ENCODE measurements around the gene ERGIC3. TPM values are rescaled to one million over a fixed set of nuclear protein-coding genes. Genes with fewer than 3 reads are reported as not detected.
A peak's percentile ranks its signal among the peaks of the same experiment; 100 is the strongest.
"Not testable (repeated sequence)": the region's sequence is repeated elsewhere in the genome, so short reads cannot be mapped to it uniquely, and the experiment has no call there.

ERGIC3 gene
- total RNA-seq, 1 donor from 2014 or later = 328 TPM

- Histone ChIP-seq H3K4me1 (ENCODE audit: control insufficient read depth in 3 of 3, insufficient read depth in 3 of 3, low read length in 3 of 3) (peaks cover 0 to 8% (median 7%) of the 10 kb centered on the region in 3 donors), H3K27me3 (ENCODE audit: control insufficient read depth in 3 of 3, insufficient read depth in 3 of 3, low read length in 3 of 3) (no peaks in the 10 kb centered on the region), H3K27ac (ENCODE audit: low read depth, low read length) (no peak overlapping the region), H3K36me3 (ENCODE audit: control insufficient read depth in 3 of 3, insufficient read depth in 3 of 3, low read length in 3 of 3) (peaks cover 7 to 16% (median 12%) of the 10 kb centered on the region in 3 donors), H3K4me3 (ENCODE audit: low read length in 3 of 3) (no peak overlapping the region), H3K9me3 (ENCODE audit: control insufficient read depth in 3 of 3, low read length in 3 of 3) (no peaks in the 10 kb centered on the region), H3K9ac (ENCODE audit: low read depth in 1 of 3, low read length in 3 of 3) (no peak overlapping the region)
These were observed 24.8 kb upstream of the ERGIC3 start for GRCh38 chr20:35517125-35517524.

DNA sequence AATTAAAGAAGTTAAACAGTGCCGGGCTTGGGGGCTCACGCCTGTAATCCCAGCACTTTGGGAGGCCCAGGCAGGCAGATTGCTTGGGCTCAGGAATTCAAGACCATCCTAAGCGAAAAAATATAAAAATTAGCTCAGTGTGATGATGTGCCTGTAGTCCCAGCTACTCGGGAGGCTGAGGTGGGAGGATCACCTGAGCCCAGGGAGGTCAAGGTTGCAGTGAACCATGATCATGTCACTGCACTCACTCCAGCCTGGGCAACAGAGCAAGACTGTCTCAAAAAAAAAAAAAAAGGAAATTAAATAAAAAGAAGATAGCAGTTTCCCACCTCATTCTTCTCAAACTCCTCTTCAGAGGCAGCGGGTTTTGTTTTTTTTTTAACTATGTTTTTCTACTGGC, 24.1 kb upstream of the ERGIC3 start:
- not testable (repeated sequence) for H3K27ac ChIP-seq (ENCODE audit: low read depth, low read length); H3K27me3 ChIP-seq (ENCODE audit: control insufficient read depth in 3 of 3, insufficient read depth in 3 of 3, low read length in 3 of 3); H3K36me3 ChIP-seq (ENCODE audit: control insufficient read depth in 3 of 3, insufficient read depth in 3 of 3, low read length in 3 of 3); H3K9ac ChIP-seq (ENCODE audit: low read depth in 1 of 3, low read length in 3 of 3); H3K9me3 ChIP-seq (ENCODE audit: control insufficient read depth in 3 of 3, low read length in 3 of 3); H3K4me1 ChIP-seq (ENCODE audit: control insufficient read depth in 3 of 3, insufficient read depth in 3 of 3, low read length in 3 of 3); H3K4me3 ChIP-seq (ENCODE audit: low read length in 3 of 3)

- Histone ChIP-seq H3K4me1 (ENCODE audit: control insufficient read depth in 3 of 3, insufficient read depth in 3 of 3, low read length in 3 of 3) (peaks cover 0 to 8% (median 7%) of the 10 kb centered on the region in 3 donors), H3K4me3 (ENCODE audit: low read length in 3 of 3) (no peak overlapping the region), H3K9me3 (ENCODE audit: control insufficient read depth in 3 of 3, low read length in 3 of 3) (no peaks in the 10 kb centered on the region), H3K9ac (ENCODE audit: low read depth in 1 of 3, low read length in 3 of 3) (no peak overlapping the region), H3K27ac (ENCODE audit: low read depth, low read length) (no peak overlapping the region), H3K27me3 (ENCODE audit: control insufficient read depth in 3 of 3, insufficient read depth in 3 of 3, low read length in 3 of 3) (no peaks in the 10 kb centered on the region), H3K36me3 (ENCODE audit: control insufficient read depth in 3 of 3, insufficient read depth in 3 of 3, low read length in 3 of 3) (peaks cover 4 to 6% (median 5%) of the 10 kb centered on the region in 3 donors)
These were observed 22.9 kb upstream of the ERGIC3 start for GRCh38 chr20:35518955-35519354.

DNA sequence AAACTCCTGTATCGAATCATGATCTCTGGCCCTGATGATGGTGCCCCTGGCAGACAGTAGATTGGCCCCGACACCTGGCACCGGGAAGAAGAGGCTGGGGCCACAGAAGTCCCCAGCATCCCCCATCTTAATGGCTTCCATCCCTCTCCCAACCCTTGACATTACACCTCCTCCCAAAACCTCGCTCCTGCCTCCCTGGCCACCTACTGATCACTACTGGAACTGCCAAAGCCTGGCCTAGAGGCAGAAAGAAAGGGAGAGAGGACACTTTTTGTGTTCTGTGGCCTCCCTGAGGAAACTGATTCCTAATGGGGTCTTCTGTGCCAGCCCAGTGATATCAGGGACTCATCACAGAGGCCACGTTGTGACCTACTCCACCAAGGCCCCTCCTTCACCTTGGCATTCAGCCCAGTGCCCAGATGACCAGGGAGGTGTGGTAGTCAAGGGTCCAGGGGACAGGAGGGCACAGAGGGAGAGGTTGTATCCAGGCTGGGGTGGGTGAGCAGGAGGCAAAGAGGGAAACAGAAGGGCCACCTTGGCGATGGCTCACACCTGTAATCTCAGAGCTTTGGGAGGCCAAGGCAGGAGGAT, 18.5 kb upstream of the ERGIC3 start:
- H3K4me3 ChIP-seq (ENCODE audit: low read length in 3 of 3) = no peak overlapping the region
- no peak overlapping the region for H3K27ac ChIP-seq (ENCODE audit: low read depth, low read length)
- no peaks in the 10 kb centered on the region for H3K27me3 ChIP-seq (ENCODE audit: control insufficient read depth in 3 of 3, insufficient read depth in 3 of 3, low read length in 3 of 3)
- no peaks in the 10 kb centered on the region for H3K36me3 ChIP-seq (ENCODE audit: control insufficient read depth in 3 of 3, insufficient read depth in 3 of 3, low read length in 3 of 3)
- no peaks in the 10 kb centered on the region for H3K4me1 ChIP-seq (ENCODE audit: control insufficient read depth in 3 of 3, insufficient read depth in 3 of 3, low read length in 3 of 3)
- no peak overlapping the region for H3K9ac ChIP-seq (ENCODE audit: low read depth in 1 of 3, low read length in 3 of 3)
- no peaks in the 10 kb centered on the region for H3K9me3 ChIP-seq (ENCODE audit: control insufficient read depth in 3 of 3, low read length in 3 of 3)

GRCh38 chr20:35525639-35526038, 16.2 kb upstream of the ERGIC3 start:
- no peak overlapping the region for H3K4me3 ChIP-seq (ENCODE audit: low read length in 3 of 3)
- H3K36me3 ChIP-seq (ENCODE audit: control insufficient read depth in 3 of 3, insufficient read depth in 3 of 3, low read length in 3 of 3) = no peaks in the 10 kb centered on the region
- H3K9me3 ChIP-seq (ENCODE audit: control insufficient read depth in 3 of 3, low read length in 3 of 3) = no peaks in the 10 kb centered on the region
- H3K4me1 ChIP-seq (ENCODE audit: control insufficient read depth in 3 of 3, insufficient read depth in 3 of 3, low read length in 3 of 3) = no peaks in the 10 kb centered on the region
- no peak overlapping the region for H3K27ac ChIP-seq (ENCODE audit: low read depth, low read length)
- H3K9ac ChIP-seq (ENCODE audit: low read depth in 1 of 3, low read length in 3 of 3) = no peak overlapping the region
- no peaks in the 10 kb centered on the region for H3K27me3 ChIP-seq (ENCODE audit: control insufficient read depth in 3 of 3, insufficient read depth in 3 of 3, low read length in 3 of 3)

GRCh38 chr20:35527122-35527769, 14.6 kb upstream of the ERGIC3 start:
- Histone ChIP-seq H3K9me3 (ENCODE audit: control insufficient read depth in 3 of 3, low read length in 3 of 3) (no peaks in the 10 kb centered on the region), H3K36me3 (ENCODE audit: control insufficient read depth in 3 of 3, insufficient read depth in 3 of 3, low read length in 3 of 3) (no peaks in the 10 kb centered on the region), H3K9ac (ENCODE audit: low read depth in 1 of 3, low read length in 3 of 3) (no peak overlapping the region), H3K4me3 (ENCODE audit: low read length in 3 of 3) (no peak overlapping the region), H3K4me1 (ENCODE audit: control insufficient read depth in 3 of 3, insufficient read depth in 3 of 3, low read length in 3 of 3) (no peaks in the 10 kb centered on the region), H3K27me3 (ENCODE audit: control insufficient read depth in 3 of 3, insufficient read depth in 3 of 3, low read length in 3 of 3) (no peaks in the 10 kb centered on the region), H3K27ac (ENCODE audit: low read depth, low read length) (no peak overlapping the region)

- H3K36me3 ChIP-seq (ENCODE audit: control insufficient read depth in 3 of 3, insufficient read depth in 3 of 3, low read length in 3 of 3) = no peaks in the 10 kb centered on the region
- no peaks in the 10 kb centered on the region for H3K4me1 ChIP-seq (ENCODE audit: control insufficient read depth in 3 of 3, insufficient read depth in 3 of 3, low read length in 3 of 3)
- no peak within 1 kb of the TSS for H3K27ac ChIP-seq (ENCODE audit: low read depth, low read length)
- H3K9me3 ChIP-seq (ENCODE audit: control insufficient read depth in 3 of 3, low read length in 3 of 3) = no peaks in the 10 kb centered on the region
- H3K9ac ChIP-seq (ENCODE audit: low read depth in 1 of 3, low read length in 3 of 3) = no peak within 1 kb of the TSS
- H3K27me3 ChIP-seq (ENCODE audit: control insufficient read depth in 3 of 3, insufficient read depth in 3 of 3, low read length in 3 of 3) = no peaks in the 10 kb centered on the region
- no peak within 1 kb of the TSS for H3K4me3 ChIP-seq (ENCODE audit: low read length in 3 of 3)
These were observed 12.3 kb upstream of the ERGIC3 start, which contains the start of gene C20orf173 for GRCh38 chr20:35529552-35529951. C20orf173 (minus strand) TSS chr20:35529652; CDS start chr20:35529373, 279 bp downstream.

DNA sequence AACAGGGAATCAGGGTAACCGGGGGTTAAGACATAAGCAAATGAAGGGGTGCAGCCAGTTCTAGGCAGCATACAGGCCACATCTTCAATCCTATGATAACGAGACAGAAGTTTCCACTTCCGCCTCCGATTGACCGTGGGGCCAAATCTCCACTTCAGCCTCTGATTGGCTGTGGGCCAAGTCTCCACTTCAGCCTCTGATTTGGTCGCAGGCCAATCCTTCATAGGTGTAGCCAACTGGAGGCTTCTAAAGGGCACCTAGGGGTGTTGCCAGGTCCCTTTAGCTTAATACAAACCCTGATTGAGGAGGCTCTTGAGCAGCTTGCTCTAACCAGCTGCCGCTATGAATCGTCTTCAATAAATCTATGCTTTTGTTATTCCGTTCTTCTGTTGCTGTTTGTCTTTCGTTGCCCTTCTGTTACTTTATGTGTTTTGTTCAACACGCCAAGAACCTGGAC, 2.1 kb upstream of the ERGIC3 start:
- Histone ChIP-seq H3K4me3 (ENCODE audit: low read length in 3 of 3) (no peak overlapping the region), H3K9ac (ENCODE audit: low read depth in 1 of 3, low read length in 3 of 3) (no peak overlapping the region)

GRCh38 chr20:35541118-35541782, 628 bp upstream of the ERGIC3 start:
- Histone ChIP-seq H3K9me3 (ENCODE audit: control insufficient read depth in 3 of 3, low read length in 3 of 3) (no peaks in the 10 kb centered on the region), H3K4me3 (ENCODE audit: low read length in 3 of 3) (peak overlapping the region; percentile 73 to 95 (median 94)), H3K27me3 (ENCODE audit: control insufficient read depth in 3 of 3, insufficient read depth in 3 of 3, low read length in 3 of 3) (no peaks in the 10 kb centered on the region), H3K4me1 (ENCODE audit: control insufficient read depth in 3 of 3, insufficient read depth in 3 of 3, low read length in 3 of 3) (peaks cover 11 to 18% (median 12%) of the 10 kb centered on the region in 3 donors), H3K36me3 (ENCODE audit: control insufficient read depth in 3 of 3, insufficient read depth in 3 of 3, low read length in 3 of 3) (peaks cover 2 to 6% (median 4%) of the 10 kb centered on the region in 3 donors), H3K27ac (ENCODE audit: low read depth, low read length) (no peak overlapping the region), H3K9ac (ENCODE audit: low read depth in 1 of 3, low read length in 3 of 3) (peak overlapping the region; percentile 28 to 86 (median 68))

More for the DNA sequence above, 2.1 kb upstream of the ERGIC3 start:
- Histone ChIP-seq H3K27me3 (ENCODE audit: control insufficient read depth in 3 of 3, insufficient read depth in 3 of 3, low read length in 3 of 3) (no peaks in the 10 kb centered on the region), H3K9me3 (ENCODE audit: control insufficient read depth in 3 of 3, low read length in 3 of 3) (no peaks in the 10 kb centered on the region), H3K36me3 (ENCODE audit: control insufficient read depth in 3 of 3, insufficient read depth in 3 of 3, low read length in 3 of 3) (peaks cover 2 to 6% (median 4%) of the 10 kb centered on the region in 3 donors), H3K27ac (ENCODE audit: low read depth, low read length) (no peak overlapping the region), H3K4me1 (ENCODE audit: control insufficient read depth in 3 of 3, insufficient read depth in 3 of 3, low read length in 3 of 3) (peaks cover 11 to 18% (median 12%) of the 10 kb centered on the region in 3 donors)

DNA sequence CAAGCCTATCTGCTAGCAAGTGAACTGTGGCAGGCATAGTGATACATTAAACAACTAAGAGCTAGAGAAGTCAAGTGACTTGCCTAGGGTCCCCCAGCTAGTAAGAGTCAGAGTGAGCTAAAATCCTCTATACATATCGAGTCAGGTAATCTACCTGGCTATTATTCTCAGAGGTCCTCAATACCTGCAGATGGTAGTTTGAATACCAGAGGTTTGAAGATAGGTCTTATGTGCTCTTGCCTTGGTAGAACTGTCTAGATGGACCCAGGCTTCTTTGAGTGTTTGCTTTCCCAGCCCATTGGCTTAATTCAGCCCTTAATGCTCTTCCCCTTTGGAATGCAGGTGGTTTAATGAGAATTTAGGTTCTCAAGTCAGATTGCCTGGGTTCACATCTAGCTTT, 1.1 kb downstream of the ERGIC3 start:
- Histone ChIP-seq H3K9ac (ENCODE audit: low read depth in 1 of 3, low read length in 3 of 3) (peak overlapping the region in 1 of 3 donors; percentile 86), H3K27me3 (ENCODE audit: control insufficient read depth in 3 of 3, insufficient read depth in 3 of 3, low read length in 3 of 3) (no peaks in the 10 kb centered on the region), H3K36me3 (ENCODE audit: control insufficient read depth in 3 of 3, insufficient read depth in 3 of 3, low read length in 3 of 3) (peaks cover 9 to 15% (median 10%) of the 10 kb centered on the region in 3 donors), H3K9me3 (ENCODE audit: control insufficient read depth in 3 of 3, low read length in 3 of 3) (no peaks in the 10 kb centered on the region), H3K27ac (ENCODE audit: low read depth, low read length) (no peak overlapping the region), H3K4me1 (ENCODE audit: control insufficient read depth in 3 of 3, insufficient read depth in 3 of 3, low read length in 3 of 3) (peaks cover 11 to 18% (median 12%) of the 10 kb centered on the region in 3 donors), H3K4me3 (ENCODE audit: low read length in 3 of 3) (peak overlapping the region in 1 of 3 donors; percentile 94)

Data from skeletal muscle tissue (tissue), 4 donors.